Dermis blood vessel endothelial cell (primary cell): ENCODE results near the gene SZT2. TPM values are rescaled to one million over a fixed set of nuclear protein-coding genes. Genes with fewer than 3 reads are reported as not detected.
"Not testable (repeated sequence)": the region's sequence is repeated elsewhere in the genome, so short reads cannot be mapped to it uniquely, and the experiment has no call there.

Experiments used
- DNase-seq: peaks from one replicate; pipeline ENCODE4 v3.0.0; 2010
- total RNA-seq: library from RNA; depleted of rRNA; stranded (reverse); fragments of >200 nt; gene quantifications from 2 replicates; pipeline ENCODE4 v1.2.3, GENCODE V29; 2014

Gene SZT2
- total RNA-seq, 1 donor from 2014 or later: 24.8 TPM

DNA sequence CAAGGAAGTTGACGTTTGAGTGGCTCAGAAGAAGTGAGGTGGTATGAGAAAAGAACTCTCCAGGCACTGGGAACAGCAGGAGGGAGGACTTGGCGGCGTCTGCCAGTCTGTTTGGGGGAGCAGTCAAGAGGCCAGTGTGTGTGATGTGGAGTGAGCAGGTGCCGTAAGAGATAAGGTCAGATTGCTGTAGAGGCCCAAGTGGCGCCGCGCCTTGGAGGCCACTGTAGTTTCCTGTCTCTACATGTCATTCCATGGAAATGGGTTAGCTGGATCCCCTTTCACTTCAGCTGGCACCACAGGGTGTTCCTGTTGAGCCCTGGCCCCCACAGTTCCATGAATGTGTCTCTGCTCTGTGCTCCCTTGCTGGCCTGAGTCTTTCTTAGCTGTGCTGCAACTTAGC, 105.5 kb downstream of the SZT2 start:
- no peak for DNase-seq

DNA sequence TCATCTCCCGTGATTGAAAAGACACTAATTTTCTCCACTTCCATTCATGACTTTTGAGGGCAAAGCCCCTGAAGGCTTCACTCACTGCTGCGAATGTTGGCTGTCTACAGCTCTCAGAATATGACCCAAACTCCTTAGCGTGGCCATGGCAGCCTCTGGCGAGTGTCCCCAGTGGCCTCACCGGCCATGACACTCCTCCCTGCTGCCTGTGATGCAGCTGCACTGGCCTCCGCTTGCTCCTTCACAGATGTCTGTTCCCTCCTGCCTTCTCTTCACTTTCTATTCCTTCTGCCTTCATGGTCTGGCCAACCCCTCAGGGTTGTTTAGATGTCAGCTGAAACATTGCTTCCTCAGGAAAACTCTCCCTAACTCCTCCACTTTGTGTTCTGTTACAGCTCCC, 110.2 kb downstream of the SZT2 start:
- no peak for DNase-seq

- DNase-seq: not testable (repeated sequence)
Measured at GRCh38 chr1:43501806-43502205, 112.1 kb downstream of the SZT2 start.

DNA sequence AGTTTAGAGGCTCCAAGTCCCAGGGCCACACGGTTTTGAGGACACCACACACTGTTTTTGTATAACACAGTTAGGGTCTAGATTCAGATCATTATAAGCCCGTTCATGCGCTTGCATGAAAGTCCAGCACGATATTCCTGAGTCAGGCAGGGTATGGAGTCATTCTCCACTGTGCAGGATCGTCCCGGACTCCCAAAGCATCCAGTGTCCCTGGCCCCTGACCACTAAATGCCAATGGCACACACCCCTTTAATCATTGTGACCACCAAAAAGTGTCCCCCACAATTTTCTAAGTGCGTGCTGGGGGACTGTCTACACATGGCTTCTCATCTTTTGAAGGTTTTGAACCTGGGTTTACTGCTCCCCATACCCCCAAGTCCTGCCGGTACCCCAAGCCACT, 113.8 kb downstream of the SZT2 start:
- DNase-seq: no peak

Other genes starting within 250 kb of the SZT2 start
- 68.1 and 89.9 TPM in 2 replicates for gene EBNA1BP2, start 217.6 kb upstream of the SZT2 start, total RNA-seq
- gene CFAP57, start 217.6 kb upstream of the SZT2 start, total RNA-seq: 0.14 and 0.17 TPM in 2 replicates
- 0.05 TPM in 1 of 2 replicates, not detected in the other for gene TMEM125, start 119.9 kb upstream of the SZT2 start, total RNA-seq
- not detected in 2 replicates for gene C1orf210, start 104.3 kb upstream of the SZT2 start, total RNA-seq
- 1,320 and 1,392 TPM in 2 replicates for gene TIE1, start 88.9 kb upstream of the SZT2 start, total RNA-seq
- gene MPL, start 52.1 kb upstream of the SZT2 start, total RNA-seq: 0.09 TPM in 1 of 2 replicates, not detected in the other
- gene CDC20, start 30.9 kb upstream of the SZT2 start, total RNA-seq: 22.1 and 121 TPM in 2 replicates
- gene ELOVL1, start 21.9 kb upstream of the SZT2 start, total RNA-seq: 51.9 and 66.2 TPM in 2 replicates
- gene MED8, start 99 bp upstream of the SZT2 start, total RNA-seq: 45.9 and 51.9 TPM in 2 replicates
- gene HYI, start 64.0 kb downstream of the SZT2 start, total RNA-seq: 96.1 and 207 TPM in 2 replicates
- gene PTPRF, start 141.0 kb downstream of the SZT2 start, total RNA-seq: 108 and 353 TPM in 2 replicates